Cardiac muscle cell (in vitro differentiated cells and primary cell): ENCODE results near the gene DDX10. TPM values are rescaled to one million over a fixed set of nuclear protein-coding genes. Genes with fewer than 3 reads are reported as not detected.
A peak's percentile ranks its signal among the peaks of the same experiment; 100 is the strongest.

ENCODE experiments used
- DNase-seq, 2 donors: peaks; one replicate each; pipeline versions ENCODE4 v3.0.0 to v3.0.0-alpha.2; 2010 to 2017; ENCODE audit warnings: low read depth in 1 of 2, low spot score in 1 of 2
- H3K27ac ChIP-seq: fragments of 200-600 bp; sonication (generic); 2 replicates; pipeline ENCODE4 v1.5.1; 2016
- H3K27me3 ChIP-seq: fragments of 200-600 bp; sonication (generic); 2 replicates; pipeline ENCODE4 v1.6.0; 2016; ENCODE audit warnings: control low read depth
- H3K36me3 ChIP-seq: fragments of 200-600 bp; sonication (generic); 2 replicates; pipeline ENCODE4 v1.5.1; 2016; ENCODE audit warnings: control low read depth
- H3K4me1 ChIP-seq: fragments of 200-600 bp; sonication (generic); 2 replicates; pipeline ENCODE4 v1.8.1; 2017; ENCODE audit warnings: low read depth, mild to moderate bottlenecking, mixed run types
- H3K4me3 ChIP-seq: fragments of 200-600 bp; sonication (generic); 2 replicates; pipeline ENCODE4 v1.5.1; 2016; ENCODE audit warnings: mild to moderate bottlenecking
- H3K9me3 ChIP-seq: fragments of 200-600 bp; sonication (generic); 2 replicates; pipeline ENCODE4 v1.5.1; 2017; ENCODE audit warnings: low read depth, mild to moderate bottlenecking, control low read depth
- polyA plus RNA-seq: library from polyadenylated mRNA; unstranded; fragments of >200 nt; fragmentation: Nextera tagmentation; extraction: Ambion mirVana; gene quantifications from 2 replicates; pipeline ENCODE4 v1.2.1, GENCODE V29; 2016
- total RNA-seq: library from RNA; depleted of rRNA; stranded (reverse); fragments of >200 nt; gene quantifications from 2 replicates; pipeline ENCODE4 v1.2.3, GENCODE V29; 2016
- TF ChIP-seq, protein P1 (sequence below): IDR thresholded peaks from 2 replicates; pipeline ENCODE4 v1.5.1; 2012; ENCODE audit warnings: low read depth, mild to moderate bottlenecking, low read length

Gene DDX10
- total and polyA plus RNA-seq, 2 experiments from 2014 or later, result 16.0 to 17.9 TPM

GRCh38 chr11:108887436-108888238 is 222.8 kb downstream of the DDX10 start:
- DNase-seq, result peak in 1 of 2 donors; percentile 76
- TF ChIP-seq, protein P1, sequence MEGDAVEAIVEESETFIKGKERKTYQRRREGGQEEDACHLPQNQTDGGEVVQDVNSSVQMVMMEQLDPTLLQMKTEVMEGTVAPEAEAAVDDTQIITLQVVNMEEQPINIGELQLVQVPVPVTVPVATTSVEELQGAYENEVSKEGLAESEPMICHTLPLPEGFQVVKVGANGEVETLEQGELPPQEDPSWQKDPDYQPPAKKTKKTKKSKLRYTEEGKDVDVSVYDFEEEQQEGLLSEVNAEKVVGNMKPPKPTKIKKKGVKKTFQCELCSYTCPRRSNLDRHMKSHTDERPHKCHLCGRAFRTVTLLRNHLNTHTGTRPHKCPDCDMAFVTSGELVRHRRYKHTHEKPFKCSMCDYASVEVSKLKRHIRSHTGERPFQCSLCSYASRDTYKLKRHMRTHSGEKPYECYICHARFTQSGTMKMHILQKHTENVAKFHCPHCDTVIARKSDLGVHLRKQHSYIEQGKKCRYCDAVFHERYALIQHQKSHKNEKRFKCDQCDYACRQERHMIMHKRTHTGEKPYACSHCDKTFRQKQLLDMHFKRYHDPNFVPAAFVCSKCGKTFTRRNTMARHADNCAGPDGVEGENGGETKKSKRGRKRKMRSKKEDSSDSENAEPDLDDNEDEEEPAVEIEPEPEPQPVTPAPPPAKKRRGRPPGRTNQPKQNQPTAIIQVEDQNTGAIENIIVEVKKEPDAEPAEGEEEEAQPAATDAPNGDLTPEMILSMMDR, result no peak

DNA sequence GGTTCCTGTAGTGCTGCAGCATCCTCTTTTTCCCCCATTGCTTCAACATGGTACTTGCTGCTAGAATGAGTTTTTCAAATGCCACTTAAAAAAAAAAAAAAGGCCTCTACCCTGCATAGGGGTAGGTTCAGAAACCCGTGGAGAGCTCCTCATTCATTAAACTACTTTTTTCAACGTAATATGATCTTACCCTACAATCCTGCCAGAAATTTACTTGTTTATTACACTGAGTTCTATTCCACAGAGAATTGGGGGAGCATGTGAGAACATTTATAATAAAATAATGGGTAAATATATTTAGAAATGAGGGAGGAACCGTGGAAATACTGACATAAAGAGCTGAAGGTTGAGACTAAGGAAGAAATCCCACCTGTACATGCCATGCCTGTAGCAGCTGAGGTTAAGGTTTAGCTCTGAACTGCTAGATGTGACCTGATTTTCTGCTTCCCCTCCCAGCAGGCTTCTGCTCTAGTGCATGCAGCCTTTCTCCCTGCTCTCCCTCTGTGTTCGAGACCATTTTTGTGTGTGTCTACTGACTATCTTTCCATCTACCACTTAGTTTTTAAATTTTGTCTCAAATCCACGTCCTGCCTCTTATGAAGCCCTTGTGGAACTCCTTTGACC is 225.7 kb downstream of the DDX10 start:
- Histone ChIP-seq H3K36me3 (no peaks in the 10 kb centered on the region), H3K27me3 (no peaks in the 10 kb centered on the region), H3K9me3 (no peaks in the 10 kb centered on the region), H3K4me1 (no peaks in the 10 kb centered on the region), H3K4me3 (no peak overlapping the region), H3K27ac (no peak overlapping the region)
- TF ChIP-seq, protein P1, result no peak
- no peak for DNase-seq

More at GRCh38 chr11:108887436-108888238, 222.8 kb downstream of the DDX10 start:
- H3K27me3 ChIP-seq, result no peaks in the 10 kb centered on the region
- no peaks in the 10 kb centered on the region for H3K9me3 ChIP-seq
- no peaks in the 10 kb centered on the region for H3K4me1 ChIP-seq
- no peak overlapping the region for H3K27ac ChIP-seq
- no peaks in the 10 kb centered on the region for H3K36me3 ChIP-seq
- H3K4me3 ChIP-seq, result no peak overlapping the region

- no peak overlapping the region for H3K4me3 ChIP-seq
- H3K9me3 ChIP-seq, result no peaks in the 10 kb centered on the region
- H3K36me3 ChIP-seq, result no peaks in the 10 kb centered on the region
- no peaks in the 10 kb centered on the region for H3K4me1 ChIP-seq
- TF ChIP-seq, protein P1, result no peak
- DNase-seq, result no peak
- H3K27ac ChIP-seq, result no peak overlapping the region
- H3K27me3 ChIP-seq, result no peaks in the 10 kb centered on the region
Observed at GRCh38 chr11:108891143-108891542, 226.3 kb downstream of the DDX10 start.

DNA sequence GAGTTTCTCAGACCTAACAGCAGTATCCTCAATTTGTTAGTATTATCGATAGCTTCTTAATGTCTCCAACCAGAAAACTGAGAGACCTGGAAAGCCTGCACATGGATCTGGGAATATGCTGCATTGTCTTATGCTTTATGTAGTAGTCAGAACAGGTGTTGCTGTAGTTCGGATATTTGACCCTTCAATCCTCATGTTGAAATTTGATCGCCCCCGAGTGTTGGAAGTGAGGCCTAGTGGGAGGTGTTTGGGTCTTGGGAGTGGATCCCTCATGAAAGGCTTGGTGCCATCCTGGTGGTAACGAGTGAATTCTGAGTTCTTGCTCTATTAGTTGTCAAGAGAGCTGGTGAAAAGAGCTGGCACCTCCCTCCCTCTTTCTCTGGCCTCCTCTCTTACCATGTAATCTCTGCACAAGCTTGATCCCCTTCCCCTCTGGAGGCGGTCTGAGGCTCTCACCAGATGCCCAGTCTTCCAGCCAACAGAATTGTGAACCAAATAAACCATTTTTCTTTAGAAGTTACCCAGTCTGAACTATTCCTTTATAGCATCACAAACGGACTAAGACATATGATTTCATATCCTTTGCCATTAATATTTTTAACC is 227.1 kb downstream of the DDX10 start:
- DNase-seq, result no peak
- Histone ChIP-seq H3K4me3 (no peak overlapping the region), H3K9me3 (no peaks in the 10 kb centered on the region), H3K27me3 (no peaks in the 10 kb centered on the region), H3K27ac (no peak overlapping the region), H3K4me1 (no peaks in the 10 kb centered on the region), H3K36me3 (no peaks in the 10 kb centered on the region)
- TF ChIP-seq, protein P1, result no peak

DNA sequence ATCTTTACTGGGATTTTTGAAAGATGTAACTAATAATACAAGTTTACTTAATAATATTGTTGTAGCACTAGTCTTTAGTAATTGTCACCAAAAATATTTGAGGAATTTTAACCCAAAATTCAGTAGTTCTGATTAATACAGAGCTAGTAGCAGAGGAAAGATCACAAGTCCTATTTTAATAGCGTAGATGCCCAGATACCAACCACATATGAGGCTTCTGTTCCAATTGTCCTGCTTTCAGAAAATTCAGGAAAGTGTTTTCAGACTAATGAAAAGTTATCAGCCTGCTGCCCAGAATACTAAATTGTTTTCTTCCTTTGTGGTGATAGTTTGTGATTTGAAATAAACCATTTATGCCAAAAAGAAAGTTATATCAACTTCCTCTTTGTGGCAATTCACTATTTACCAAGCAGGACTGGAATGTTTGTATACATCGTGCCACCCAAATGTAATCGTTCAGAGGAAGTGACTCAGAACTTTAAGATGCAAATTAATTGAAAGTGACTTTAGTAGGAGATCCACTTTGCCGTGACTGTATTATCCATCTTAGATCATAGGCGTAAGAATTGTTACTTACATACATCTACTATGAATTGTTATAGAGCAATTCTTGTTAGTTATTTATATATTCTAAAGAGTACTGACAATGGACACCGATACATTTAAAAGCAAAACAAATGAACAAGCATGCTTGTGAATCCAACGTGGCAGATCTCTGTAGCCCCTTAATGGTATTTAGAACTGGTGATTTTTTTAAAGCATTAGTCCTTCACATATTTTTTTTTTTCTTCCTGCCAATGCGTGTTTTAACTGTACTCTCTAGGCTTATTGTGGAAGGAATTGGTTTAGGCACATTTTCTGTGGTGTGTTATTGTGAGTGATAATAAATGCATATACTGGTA is 231.0 kb downstream of the DDX10 start:
- no peaks in the 10 kb centered on the region for H3K36me3 ChIP-seq
- H3K4me1 ChIP-seq, result no peaks in the 10 kb centered on the region
- no peak overlapping the region for H3K4me3 ChIP-seq
- DNase-seq, result peak in 1 of 2 donors; percentile 58
- H3K9me3 ChIP-seq, result no peaks in the 10 kb centered on the region
- H3K27ac ChIP-seq, result no peak overlapping the region
- TF ChIP-seq, protein P1, result no peak
- no peaks in the 10 kb centered on the region for H3K27me3 ChIP-seq
